ENCODE results near the gene FAM216A.
"Not testable (repeated sequence)": the region's sequence is repeated elsewhere in the genome, so short reads cannot be mapped to it uniquely, and the experiment has no call there.

Gene FAM216A

GRCh38 chr12:110465024-110465423 lies 3.6 kb upstream of the FAM216A start:
- Histone ChIP-seq H3K9ac (ENCODE audit: low read length) (no peak overlapping the region), H2AFZ (ENCODE audit: low read depth, low read length, severe bottlenecking) (no peak overlapping the region), H3K27ac (ENCODE audit: low read depth, low read length) (no peak overlapping the region), H3K36me3 (ENCODE audit: low read length) (0 out of 2 replicates have a peak, but pooled peaks cover 2% of the 10 kb centered on the region), H3K4me2 (ENCODE audit: low read depth, low read length, poor library complexity, severe bottlenecking) (no peak overlapping the region), H3K4me3 (ENCODE audit: insufficient read depth, low read length, poor library complexity, severe bottlenecking) (no peak overlapping the region), H3K79me2 (ENCODE audit: insufficient read depth, low read length) (peaks cover 45% of the 10 kb centered on the region), H3K9me3 (ENCODE audit: insufficient read depth, low read length) (no peaks in the 10 kb centered on the region), H3F3A (ENCODE audit: insufficient read depth) (peaks cover 11% of the 10 kb centered on the region; the same call in 1 of the 2 replicates), H4K20me1 (ENCODE audit: low read depth, low read length) (no peaks in the 10 kb centered on the region), H3K9me2 (replicated peaks; ENCODE audit: insufficient read depth, low read length) (no peaks in the 10 kb centered on the region), H3K27me3 (ENCODE audit: low read length) (no peaks in the 10 kb centered on the region)
- TF ChIP-seq, protein P1, sequence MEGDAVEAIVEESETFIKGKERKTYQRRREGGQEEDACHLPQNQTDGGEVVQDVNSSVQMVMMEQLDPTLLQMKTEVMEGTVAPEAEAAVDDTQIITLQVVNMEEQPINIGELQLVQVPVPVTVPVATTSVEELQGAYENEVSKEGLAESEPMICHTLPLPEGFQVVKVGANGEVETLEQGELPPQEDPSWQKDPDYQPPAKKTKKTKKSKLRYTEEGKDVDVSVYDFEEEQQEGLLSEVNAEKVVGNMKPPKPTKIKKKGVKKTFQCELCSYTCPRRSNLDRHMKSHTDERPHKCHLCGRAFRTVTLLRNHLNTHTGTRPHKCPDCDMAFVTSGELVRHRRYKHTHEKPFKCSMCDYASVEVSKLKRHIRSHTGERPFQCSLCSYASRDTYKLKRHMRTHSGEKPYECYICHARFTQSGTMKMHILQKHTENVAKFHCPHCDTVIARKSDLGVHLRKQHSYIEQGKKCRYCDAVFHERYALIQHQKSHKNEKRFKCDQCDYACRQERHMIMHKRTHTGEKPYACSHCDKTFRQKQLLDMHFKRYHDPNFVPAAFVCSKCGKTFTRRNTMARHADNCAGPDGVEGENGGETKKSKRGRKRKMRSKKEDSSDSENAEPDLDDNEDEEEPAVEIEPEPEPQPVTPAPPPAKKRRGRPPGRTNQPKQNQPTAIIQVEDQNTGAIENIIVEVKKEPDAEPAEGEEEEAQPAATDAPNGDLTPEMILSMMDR (IDR thresholded peaks at IDR 0.05; ENCODE audit: insufficient read depth, low read length, poor library complexity, severe bottlenecking): no peak
- TF ChIP-seq EZH2phosphoT487 (conservative IDR thresholded peaks at IDR 0.05; ENCODE audit: low read length): no peak

GRCh38 chr12:110465765-110466164 lies 2.9 kb upstream of the FAM216A start:
- not testable (repeated sequence) for H3K36me3 ChIP-seq (ENCODE audit: low read length); H3K9me2 ChIP-seq (replicated peaks; ENCODE audit: insufficient read depth, low read length); H2AFZ ChIP-seq (ENCODE audit: low read depth, low read length, severe bottlenecking); H3K27me3 ChIP-seq (ENCODE audit: low read length); H4K20me1 ChIP-seq (ENCODE audit: low read depth, low read length); H3K9me3 ChIP-seq (ENCODE audit: insufficient read depth, low read length); H3K9ac ChIP-seq (ENCODE audit: low read length); H3K4me3 ChIP-seq (ENCODE audit: insufficient read depth, low read length, poor library complexity, severe bottlenecking); H3K4me2 ChIP-seq (ENCODE audit: low read depth, low read length, poor library complexity, severe bottlenecking); H3F3A ChIP-seq (ENCODE audit: insufficient read depth); H3K27ac ChIP-seq (ENCODE audit: low read depth, low read length)
- peaks cover 52% of the 10 kb centered on the region for H3K79me2 ChIP-seq (ENCODE audit: insufficient read depth, low read length)

- Histone ChIP-seq H4K20me1 (ENCODE audit: low read depth, low read length) (no peaks in the 10 kb centered on the region), H3K36me3 (ENCODE audit: low read length) (no peaks in the 10 kb centered on the region), H3K9me3 (ENCODE audit: insufficient read depth, low read length) (no peaks in the 10 kb centered on the region), H3K4me2 (ENCODE audit: low read depth, low read length, poor library complexity, severe bottlenecking) (peak overlapping the region; percentile 100), H3K27me3 (ENCODE audit: low read length) (no peaks in the 10 kb centered on the region), H3K79me2 (ENCODE audit: insufficient read depth, low read length) (peaks cover 56% of the 10 kb centered on the region), H3F3A (ENCODE audit: insufficient read depth) (peaks cover 8% of the 10 kb centered on the region; the same call in 1 of the 2 replicates), H3K9ac (ENCODE audit: low read length) (peak overlapping the region; percentile 98), H2AFZ (ENCODE audit: low read depth, low read length, severe bottlenecking) (no peak overlapping the region), H3K27ac (ENCODE audit: low read depth, low read length) (no peak overlapping the region), H3K9me2 (replicated peaks; ENCODE audit: insufficient read depth, low read length) (no peaks in the 10 kb centered on the region), H3K4me3 (ENCODE audit: insufficient read depth, low read length, poor library complexity, severe bottlenecking) (peak overlapping the region; percentile 100)
- TF ChIP-seq, protein P1 (IDR thresholded peaks at IDR 0.05; ENCODE audit: insufficient read depth, low read length, poor library complexity, severe bottlenecking): no peak
- TF ChIP-seq EZH2phosphoT487 (conservative IDR thresholded peaks at IDR 0.05; ENCODE audit: low read length): no peak
Measured at GRCh38 chr12:110466791-110467190, 1.9 kb upstream of the FAM216A start.

GRCh38 chr12:110467847-110468213 lies 815 bp upstream of the FAM216A start:
- Histone ChIP-seq H3K27ac (ENCODE audit: low read depth, low read length) (peak overlapping the region; percentile 88), H3K9me3 (ENCODE audit: insufficient read depth, low read length) (no peaks in the 10 kb centered on the region), H3K79me2 (ENCODE audit: insufficient read depth, low read length) (peaks cover 62% of the 10 kb centered on the region), H3K27me3 (ENCODE audit: low read length) (no peaks in the 10 kb centered on the region), H3K36me3 (ENCODE audit: low read length) (no peaks in the 10 kb centered on the region), H3K9me2 (replicated peaks; ENCODE audit: insufficient read depth, low read length) (no peaks in the 10 kb centered on the region), H3F3A (ENCODE audit: insufficient read depth) (peaks cover 8% of the 10 kb centered on the region; the same call in 1 of the 2 replicates), H3K4me2 (ENCODE audit: low read depth, low read length, poor library complexity, severe bottlenecking) (peak overlapping the region; percentile 100), H2AFZ (ENCODE audit: low read depth, low read length, severe bottlenecking) (peak overlapping the region; percentile 63), H3K9ac (ENCODE audit: low read length) (peak overlapping the region; percentile 98), H4K20me1 (ENCODE audit: low read depth, low read length) (no peaks in the 10 kb centered on the region), H3K4me3 (ENCODE audit: insufficient read depth, low read length, poor library complexity, severe bottlenecking) (peak overlapping the region; percentile 100)
- TF ChIP-seq, protein P1 (IDR thresholded peaks at IDR 0.05; ENCODE audit: insufficient read depth, low read length, poor library complexity, severe bottlenecking): no peak
- no peak for TF ChIP-seq EZH2phosphoT487 (conservative IDR thresholded peaks at IDR 0.05; ENCODE audit: low read length)
